CMK (cell line): ENCODE data around the gene AFAP1.
"Not testable (repeated sequence)": the region's sequence is repeated elsewhere in the genome, so short reads cannot be mapped to it uniquely, and the experiment has no call there.

Source experiments
- DNase-seq: peaks from one replicate; pipeline ENCODE4 v3.0.0-alpha.2; 2010; ENCODE audit warnings: low read depth

Gene AFAP1

DNA sequence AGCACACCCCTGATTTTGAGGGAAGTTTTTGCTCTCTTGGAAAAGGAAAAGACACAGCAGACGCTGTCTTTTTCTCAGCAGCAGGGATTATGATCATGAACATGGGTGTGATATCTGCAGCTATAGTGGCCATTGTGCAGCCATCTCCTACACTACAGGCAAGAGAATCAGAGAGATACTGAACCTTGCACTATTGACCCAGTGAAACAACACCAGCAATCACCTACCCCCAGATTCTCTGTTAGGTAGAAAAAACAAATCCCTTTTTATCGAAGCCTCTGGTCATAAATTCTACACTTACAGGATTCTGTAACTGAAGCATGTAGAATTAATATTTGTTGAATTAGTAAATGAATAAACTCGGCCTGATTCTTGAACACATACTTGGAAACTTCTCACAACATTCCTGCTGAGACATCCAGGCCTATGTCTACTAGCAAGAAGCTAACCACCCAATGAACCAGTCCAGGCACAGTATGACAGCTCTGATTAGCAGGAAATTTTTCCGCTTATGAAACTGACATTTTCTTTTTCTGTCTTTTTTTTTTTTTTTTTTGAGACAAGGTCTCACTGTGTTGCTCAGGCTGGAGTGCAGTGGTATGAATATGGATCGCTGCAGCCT lies 5.0 kb upstream of the AFAP1 start:
- no peak for DNase-seq

DNA sequence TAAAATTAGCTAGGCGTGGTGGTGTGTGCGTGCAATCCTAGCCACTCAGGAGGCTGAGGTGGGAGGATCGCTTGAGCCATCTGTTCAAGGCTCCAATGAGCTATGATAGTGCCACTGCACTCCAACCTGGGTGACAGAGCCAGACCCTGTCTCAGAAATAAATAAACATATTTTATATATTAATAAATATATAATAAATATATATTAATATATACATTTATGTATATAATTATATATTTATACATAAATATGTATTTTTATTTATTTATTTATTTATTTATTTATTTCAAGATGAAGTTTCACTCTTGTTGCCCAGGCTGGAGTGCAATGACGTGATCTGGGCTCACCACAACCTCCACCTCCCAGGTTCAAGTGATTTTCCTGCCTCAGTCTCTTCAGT lies 4.0 kb upstream of the AFAP1 start:
- DNase-seq = not testable (repeated sequence)

DNA sequence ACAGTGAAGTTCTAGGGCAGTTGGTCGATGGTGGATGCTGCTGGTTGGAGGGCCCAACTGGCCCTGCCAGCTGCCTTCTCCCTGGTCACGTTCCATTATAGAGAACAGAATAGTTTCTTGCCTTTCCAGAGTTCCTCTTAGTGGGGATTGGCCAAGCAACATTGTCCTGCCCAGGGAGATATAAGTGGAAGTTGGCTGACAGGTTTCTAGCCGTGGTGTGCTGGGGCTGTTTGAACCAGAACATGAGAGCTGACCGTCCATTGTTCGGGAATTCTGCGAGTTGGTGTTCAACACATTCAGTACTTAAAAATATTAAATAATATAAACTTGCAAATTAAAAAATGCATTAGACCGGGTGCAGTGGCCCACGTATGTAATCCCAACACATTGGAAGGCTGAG lies 3.5 kb upstream of the AFAP1 start:
- no peak for DNase-seq

DNA sequence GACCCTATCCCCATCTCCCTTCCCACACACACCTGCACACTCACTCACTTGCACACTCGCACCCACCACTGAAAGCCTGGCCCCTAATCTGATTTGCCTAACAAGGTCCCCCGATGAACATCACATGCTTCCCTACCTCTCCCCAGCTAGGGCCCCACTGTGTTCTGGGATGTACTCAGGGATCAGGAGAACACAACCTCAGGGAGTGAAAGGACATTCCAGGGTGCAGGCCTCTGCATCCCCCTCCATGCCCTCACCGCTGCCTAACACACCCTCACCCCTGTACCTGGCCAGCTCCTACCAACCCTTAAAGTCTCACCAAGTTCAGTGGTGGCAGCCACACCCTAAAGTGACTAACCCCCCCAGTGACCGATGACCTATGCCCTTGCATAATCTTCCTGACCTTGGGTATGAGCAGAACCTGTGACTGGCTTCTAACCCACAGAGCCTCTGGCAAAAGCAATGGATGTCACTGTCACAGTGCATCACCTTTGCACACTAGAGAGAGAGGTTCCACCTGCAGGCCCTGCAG lies 2.4 kb upstream of the AFAP1 start:
- no peak for DNase-seq

GRCh38 chr4:7941111-7941964 lies 1.7 kb upstream of the AFAP1 start:
- no peak for DNase-seq

- no peak for DNase-seq
Measured at GRCh38 chr4:7938609-7939376, 868 bp downstream of the AFAP1 start.

DNA sequence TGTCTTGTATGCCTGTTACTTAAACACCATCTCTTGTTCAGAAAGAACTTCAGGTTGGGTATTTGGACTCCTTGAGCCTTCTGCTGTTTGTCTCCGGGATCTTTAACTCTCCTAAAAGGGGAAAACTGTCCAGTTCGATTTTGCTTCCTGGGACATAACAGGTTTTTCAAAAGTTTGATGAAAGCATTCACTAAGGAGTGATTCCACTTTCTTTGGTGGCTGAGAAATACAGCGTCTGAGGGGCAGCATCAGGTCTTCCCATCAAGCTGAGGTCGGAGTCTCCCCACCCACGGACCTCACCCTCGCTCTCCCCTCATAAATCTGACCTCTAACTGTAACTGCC lies 1.4 kb downstream of the AFAP1 start:
- no peak for DNase-seq

DNA sequence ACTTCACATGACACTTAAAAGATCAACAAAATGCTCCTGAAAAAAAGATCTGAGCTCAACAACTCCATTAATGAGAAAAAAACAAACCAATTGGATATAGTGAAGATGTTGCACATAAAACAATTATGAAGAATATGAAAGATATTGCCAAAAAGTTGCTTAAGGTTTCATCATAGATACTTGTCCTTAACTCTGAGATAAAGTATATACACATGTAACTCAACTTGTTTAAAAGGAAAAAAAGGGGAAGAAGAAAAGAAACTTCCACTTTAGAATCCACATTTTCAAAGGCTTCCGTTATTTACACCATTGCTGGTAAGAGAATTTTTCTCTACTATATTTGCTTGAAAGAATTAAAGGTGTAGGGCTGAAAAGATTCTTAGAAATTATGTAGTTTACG lies 2.7 kb downstream of the AFAP1 start:
- no peak for DNase-seq

DNA sequence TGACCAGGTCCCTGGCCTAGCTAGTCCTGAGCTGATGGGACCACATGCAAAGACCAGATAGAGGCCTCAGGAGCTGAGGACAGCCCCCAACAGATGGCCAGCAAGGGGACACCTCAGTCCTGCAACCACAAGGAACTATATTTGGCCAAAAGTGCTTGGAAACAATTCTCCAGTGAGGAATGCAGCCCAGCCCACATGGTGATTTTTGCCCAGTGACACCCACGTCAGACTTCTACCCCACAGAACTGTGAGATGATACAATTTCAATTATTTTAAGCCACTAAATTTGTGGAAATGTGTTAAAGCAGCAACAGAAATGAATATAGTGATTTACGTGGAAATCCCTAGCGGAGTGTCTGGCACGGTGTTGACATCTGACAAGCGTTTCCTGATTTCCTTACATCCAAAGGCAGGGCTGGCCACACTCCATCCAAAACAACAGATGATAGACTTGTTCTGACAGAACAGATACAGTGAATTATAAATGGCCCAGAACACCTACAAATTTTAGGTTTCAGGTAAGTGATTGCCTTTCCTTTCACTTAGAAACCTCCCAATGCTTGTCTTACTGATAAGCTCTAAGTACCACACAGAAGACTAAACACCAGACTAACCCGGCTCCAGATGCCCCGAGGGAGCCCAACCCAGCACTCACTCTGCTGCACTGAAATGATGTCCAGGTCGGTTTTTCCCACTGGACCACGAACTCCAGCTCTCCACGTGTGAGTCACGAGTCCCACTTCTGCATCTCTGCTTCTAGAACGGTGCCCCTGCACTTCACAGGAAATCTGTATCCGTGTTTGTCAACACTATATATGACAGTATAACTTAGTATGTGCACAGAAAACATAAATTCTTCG lies 5.8 kb downstream of the AFAP1 start:
- no peak for DNase-seq

- DNase-seq = no peak
Measured at GRCh38 chr4:7932287-7932686, 7.4 kb downstream of the AFAP1 start.

- no peak for DNase-seq
Measured at GRCh38 chr4:7929118-7929951, 10.3 kb downstream of the AFAP1 start.

DNA sequence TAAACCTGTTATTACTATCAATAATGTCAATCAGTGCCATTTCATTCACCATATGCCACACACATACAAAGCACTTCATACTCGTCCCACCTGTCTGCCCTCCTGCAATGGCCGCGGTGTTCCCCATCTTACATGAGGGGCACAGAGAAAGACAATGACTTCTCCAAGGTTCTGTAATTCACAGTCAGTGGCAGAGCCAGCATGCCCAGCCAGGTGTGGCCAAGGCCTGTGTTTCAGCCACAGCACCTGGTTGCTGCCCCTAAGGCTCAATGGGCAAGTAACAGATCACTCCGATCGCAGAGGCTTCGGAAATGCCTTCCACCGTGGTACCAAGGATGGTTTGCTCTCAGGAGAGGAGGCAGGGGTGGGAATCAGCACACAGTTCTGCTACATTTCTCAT lies 10.9 kb downstream of the AFAP1 start:
- DNase-seq = no peak

GRCh38 chr4:7926822-7927221 lies 12.8 kb downstream of the AFAP1 start:
- no peak for DNase-seq

- DNase-seq = no peak
Measured at GRCh38 chr4:7924570-7924969, 15.1 kb downstream of the AFAP1 start.

GRCh38 chr4:7924163-7924562 lies 15.5 kb downstream of the AFAP1 start:
- no peak for DNase-seq

GRCh38 chr4:7922466-7922865 lies 17.2 kb downstream of the AFAP1 start:
- DNase-seq = no peak

DNA sequence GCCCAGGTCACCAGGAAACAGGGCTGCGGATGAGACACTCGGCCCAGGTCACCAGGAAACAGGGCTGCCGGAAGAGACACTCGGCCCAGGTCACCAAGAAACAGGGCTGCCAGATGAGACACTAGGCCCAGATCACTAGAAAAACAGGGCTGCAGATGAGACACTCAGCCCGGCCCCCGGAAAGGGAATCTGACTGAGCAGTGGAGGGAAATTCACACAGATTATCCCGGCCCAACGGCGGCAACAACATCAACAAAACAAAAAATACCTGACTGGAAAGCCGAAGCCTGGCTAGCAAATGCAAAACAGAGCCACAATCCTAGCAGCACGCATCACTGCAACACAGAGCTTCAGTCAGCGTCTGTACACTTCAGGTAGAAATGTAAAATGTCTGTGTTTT lies 20.7 kb downstream of the AFAP1 start:
- no peak for DNase-seq

- DNase-seq = not testable (repeated sequence)
Measured at GRCh38 chr4:7918187-7918586, 21.5 kb downstream of the AFAP1 start.

- no peak for DNase-seq
Measured at GRCh38 chr4:7917669-7918068, 22.0 kb downstream of the AFAP1 start.

DNA sequence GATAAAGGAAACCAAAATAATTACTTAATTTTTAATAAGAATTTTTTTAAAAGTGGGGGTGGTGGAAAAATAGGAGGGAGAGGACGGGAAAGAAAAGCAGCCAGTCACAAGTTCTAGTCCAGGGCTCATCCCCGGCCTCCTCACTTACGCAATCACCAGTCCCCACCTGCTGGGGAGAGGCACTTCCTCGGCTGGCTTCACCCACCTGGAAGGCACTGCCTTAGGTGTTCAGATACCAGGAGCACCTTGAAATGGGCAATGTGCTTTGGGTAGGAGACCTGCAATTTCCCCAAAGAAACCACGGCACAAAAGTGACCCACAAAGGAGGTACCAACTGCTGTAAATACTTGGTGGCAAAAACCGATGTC lies 23.8 kb downstream of the AFAP1 start:
- no peak for DNase-seq

- DNase-seq = no peak
Measured at GRCh38 chr4:7912826-7913225, 26.8 kb downstream of the AFAP1 start.
